GM19328 (cell line): Measurements from ENCODE around the gene MOBP.
"Not testable (repeated sequence)": the region's sequence is repeated elsewhere in the genome, so short reads cannot be mapped to it uniquely, and the experiment has no call there.

Experiments
- ATAC-seq: cut with Tn5 transposase; IDR thresholded peaks from one replicate; pipeline ENCODE4 v1.9.1; 2021; ENCODE audit warnings: mild to moderate bottlenecking, moderate library complexity; ENCODE audit not compliant: unreplicated experiment

MOBP gene

GRCh38 chr3:39448506-39449233 lies 18.8 kb upstream of the MOBP start:
- no peak for ATAC-seq

GRCh38 chr3:39449796-39450195 lies 17.7 kb upstream of the MOBP start:
- ATAC-seq, result no peak

GRCh38 chr3:39453134-39453533 lies 14.3 kb upstream of the MOBP start:
- no peak for ATAC-seq

- ATAC-seq, result not testable (repeated sequence)
Measured at GRCh38 chr3:39453872-39454271, 13.6 kb upstream of the MOBP start.

- no peak for ATAC-seq
Measured at GRCh38 chr3:39454591-39455217, 12.8 kb upstream of the MOBP start.

GRCh38 chr3:39456159-39456558 lies 11.3 kb upstream of the MOBP start:
- no peak for ATAC-seq

- no peak for ATAC-seq
Measured at GRCh38 chr3:39457361-39457760, 10.1 kb upstream of the MOBP start.

- not testable (repeated sequence) for ATAC-seq
Measured at GRCh38 chr3:39458579-39458978, 8.9 kb upstream of the MOBP start.

- no peak for ATAC-seq
Measured at GRCh38 chr3:39460677-39461076, 6.8 kb upstream of the MOBP start.

- no peak for ATAC-seq
Measured at GRCh38 chr3:39463269-39463668, 4.2 kb upstream of the MOBP start.

- ATAC-seq, result no peak
Measured at GRCh38 chr3:39466988-39467387, 492 bp upstream of the MOBP start.

GRCh38 chr3:39468108-39468436 lies 592 bp downstream of the MOBP start:
- no peak for ATAC-seq

- no peak for ATAC-seq
Measured at GRCh38 chr3:39469258-39469657, 1.8 kb downstream of the MOBP start.

- no peak for ATAC-seq
Measured at GRCh38 chr3:39469945-39470344, 2.5 kb downstream of the MOBP start.

- ATAC-seq, result no peak
Measured at GRCh38 chr3:39471652-39472051, 4.2 kb downstream of the MOBP start.

- no peak for ATAC-seq
Measured at GRCh38 chr3:39473452-39474125, 6.1 kb downstream of the MOBP start.

GRCh38 chr3:39474126-39474515 lies 6.6 kb downstream of the MOBP start:
- ATAC-seq, result no peak

- no peak for ATAC-seq
Measured at GRCh38 chr3:39476783-39477182, 9.3 kb downstream of the MOBP start.

- ATAC-seq, result no peak
Measured at GRCh38 chr3:39478226-39478625, 10.7 kb downstream of the MOBP start.

GRCh38 chr3:39479701-39480414 lies 12.4 kb downstream of the MOBP start:
- no peak for ATAC-seq

- ATAC-seq, result no peak
Measured at GRCh38 chr3:39485547-39485946, 18.1 kb downstream of the MOBP start.

- no peak for ATAC-seq
Measured at GRCh38 chr3:39491014-39491413, 23.5 kb downstream of the MOBP start.
